ENCODE data around the gene ACSF3. TPM values are rescaled to one million over a fixed set of nuclear protein-coding genes. Genes with fewer than 3 reads are reported as not detected.

ACSF3 gene
- total RNA-seq, 2 donors from 2014 or later = 34.8 to 35.5 TPM

- Mint-ChIP-seq H3K4me3 (no peak overlapping the region), H3K27ac (no peak overlapping the region), H3K36me3 (ENCODE audit: low read depth) (no peaks in the 10 kb centered on the region), H3K9me3 (no peaks in the 10 kb centered on the region), H3K27me3 (ENCODE audit: insufficient read depth) (no peaks in the 10 kb centered on the region), H3K4me1 (no peaks in the 10 kb centered on the region)
- H3K9ac ChIP-seq (ENCODE audit: extremely low read depth, low read length, poor library complexity, severe bottlenecking) = no peak overlapping the region
- TF ChIP-seq CTCF (conservative IDR thresholded peaks at IDR 0.05) = no peak
- H3K9me3 ChIP-seq (ENCODE audit: control insufficient read depth, low read length) = no peaks in the 10 kb centered on the region
- WGBS, 2 experiments (ENCODE audit: insufficient coverage in 1 of 2, insufficient read length in 1 of 2) = 93 to 94% methylated on average over 31 to 40 of the region's 40 CpGs
- H3K36me3 ChIP-seq (ENCODE audit: control insufficient read depth, insufficient read depth, low read length) = no peaks in the 10 kb centered on the region
- no peak overlapping the region for H3K27ac ChIP-seq (ENCODE audit: low read depth, low read length)
- no peak for DNase-seq
- H3K27me3 ChIP-seq (ENCODE audit: control insufficient read depth, insufficient read depth, low read length, poor library complexity, severe bottlenecking) = no peaks in the 10 kb centered on the region
- H3K4me3 ChIP-seq (ENCODE audit: low read length) = no peak overlapping the region
- no peaks in the 10 kb centered on the region for H3K4me1 ChIP-seq (ENCODE audit: control insufficient read depth, insufficient read depth, low read length)
These were observed 68.4 kb downstream of the ACSF3 start for GRCh38 chr16:89161763-89162713.

- Mint-ChIP-seq H3K27ac (no peak overlapping the region), H3K4me3 (no peak overlapping the region), H3K27me3 (ENCODE audit: insufficient read depth) (no peaks in the 10 kb centered on the region), H3K4me1 (no peaks in the 10 kb centered on the region), H3K36me3 (ENCODE audit: low read depth) (no peaks in the 10 kb centered on the region), H3K9me3 (no peaks in the 10 kb centered on the region)
- Histone ChIP-seq H3K4me1 (ENCODE audit: control insufficient read depth, insufficient read depth, low read length) (no peaks in the 10 kb centered on the region), H3K27me3 (ENCODE audit: control insufficient read depth, insufficient read depth, low read length, poor library complexity, severe bottlenecking) (no peaks in the 10 kb centered on the region), H3K9me3 (ENCODE audit: control insufficient read depth, low read length) (no peaks in the 10 kb centered on the region), H3K36me3 (ENCODE audit: control insufficient read depth, insufficient read depth, low read length) (no peaks in the 10 kb centered on the region), H3K27ac (ENCODE audit: low read depth, low read length) (no peak overlapping the region), H3K4me3 (ENCODE audit: low read length) (no peak overlapping the region), H3K9ac (ENCODE audit: extremely low read depth, low read length, poor library complexity, severe bottlenecking) (no peak overlapping the region)
- no peak for DNase-seq
- no peak for TF ChIP-seq CTCF (conservative IDR thresholded peaks at IDR 0.05)
- WGBS, 2 experiments (ENCODE audit: insufficient coverage in 1 of 2, insufficient read length in 1 of 2) = 90 to 94% methylated on average over 5 to 9 of the region's 9 CpGs
These were observed 69.6 kb downstream of the ACSF3 start for GRCh38 chr16:89163297-89163696.

GRCh38 chr16:89164436-89164835 is 70.8 kb downstream of the ACSF3 start:
- Histone ChIP-seq H3K27me3 (ENCODE audit: control insufficient read depth, insufficient read depth, low read length, poor library complexity, severe bottlenecking) (peaks cover 3% of the 10 kb centered on the region), H3K36me3 (ENCODE audit: control insufficient read depth, insufficient read depth, low read length) (no peaks in the 10 kb centered on the region), H3K9ac (ENCODE audit: extremely low read depth, low read length, poor library complexity, severe bottlenecking) (no peak overlapping the region), H3K4me1 (ENCODE audit: control insufficient read depth, insufficient read depth, low read length) (no peaks in the 10 kb centered on the region), H3K4me3 (ENCODE audit: low read length) (no peak overlapping the region), H3K27ac (ENCODE audit: low read depth, low read length) (no peak overlapping the region), H3K9me3 (ENCODE audit: control insufficient read depth, low read length) (no peaks in the 10 kb centered on the region)
- no peaks in the 10 kb centered on the region for H3K4me1 Mint-ChIP-seq
- no peak for TF ChIP-seq CTCF (conservative IDR thresholded peaks at IDR 0.05)
- no peak for DNase-seq
- no peak overlapping the region for H3K4me3 Mint-ChIP-seq
- H3K9me3 Mint-ChIP-seq = no peaks in the 10 kb centered on the region
- WGBS, 2 experiments (ENCODE audit: insufficient coverage in 1 of 2, insufficient read length in 1 of 2) = 80 to 87% methylated on average over 15 of the region's 15 CpGs
- peaks cover 3% of the 10 kb centered on the region for H3K27me3 Mint-ChIP-seq (ENCODE audit: insufficient read depth)
- no peaks in the 10 kb centered on the region for H3K36me3 Mint-ChIP-seq (ENCODE audit: low read depth)
- no peak overlapping the region for H3K27ac Mint-ChIP-seq
